Mucosa of descending colon (tissue), 3 donors: ENCODE measurements around the gene RTKN2. TPM values are rescaled to one million over a fixed set of nuclear protein-coding genes. Genes with fewer than 3 reads are reported as not detected.
"Not testable (repeated sequence)": the region's sequence is repeated elsewhere in the genome, so short reads cannot be mapped to it uniquely, and the experiment has no call there.

Experiments used
- ATAC-seq: fragments of 200-7000 bp; cut with Tn5 transposase; one replicate; pipeline ENCODE4 v1.9.1; 2020; ENCODE audit warnings: mild to moderate bottlenecking, moderate library complexity
- DNase-seq, 3 donors: peaks; one replicate each; pipeline ENCODE4 v3.0.0-alpha.2; 2020
- H3K36me3 ChIP-seq: fragments of 200-600 bp; one replicate; pipeline ENCODE4 v1.8.0; 2021; ENCODE audit warnings: low read depth, mild to moderate bottlenecking
- H3K4me1 ChIP-seq: fragments of 200-600 bp; one replicate; pipeline ENCODE4 v1.8.0; 2021; ENCODE audit warnings: low read depth, mild to moderate bottlenecking
- H3K4me3 ChIP-seq: fragments of 200-600 bp; one replicate; pipeline ENCODE4 v1.8.0; 2021; ENCODE audit warnings: mild to moderate bottlenecking
- H3K9me3 ChIP-seq: fragments of 200-600 bp; one replicate; pipeline ENCODE4 v1.8.0; 2021; ENCODE audit warnings: mild to moderate bottlenecking
- CTCF ChIP-seq: fragments of 200-600 bp; IDR thresholded peaks from one replicate; pipeline ENCODE4 v1.8.0; 2022; ENCODE audit warnings: antibody characterized with exemption, mild to moderate bottlenecking
- intact Hi-C, 2 donors: fragments of 100-400 bp; cut with DNase I in 1 of 2; cut with micrococcal nuclease in 1 of 2; formaldehyde crosslinking; loops; one replicate each; pipeline versions ENCODE4 v1.11.0 to v1.11.1; 2022; cut with DNase I, micrococcal nuclease
- total RNA-seq, 3 donors: library from RNA; stranded (reverse); fragmentation: NEBNext Ultra II Directional in 2 of 3; extraction: Animal tissue kit (Norgen Biotek cat#: 25700) in 2 of 3; gene quantifications; one replicate each; pipeline versions ENCODE4 v1.2.1 to v1.2.4, GENCODE V29; 2021 to 2023
- donor health status: DM: no; HTN: no; CAD: no; lungs with moderate emphysema.
- donor health status: DM: no; HTN: no; CAD: no.
- donor health status: DM: no; HTN: yes; CAD: no.

RTKN2 gene
- total RNA-seq, 3 donors from 2014 or later, result 0.70 to 4.3 (median 1.8) TPM

GRCh38 chr10:62306663-62307062 is 38.0 kb upstream of the RTKN2 start:
- Histone ChIP-seq H3K4me3 (no peak overlapping the region), H3K9me3 (no peaks in the 10 kb centered on the region), H3K36me3 (no peaks in the 10 kb centered on the region), H3K4me1 (no peaks in the 10 kb centered on the region)
- peak in 1 of 3 donors; percentile 3 for DNase-seq
- ATAC-seq, result no peak
- intact Hi-C loops, result no loop called here
- no peak for TF ChIP-seq CTCF

GRCh38 chr10:62305813-62306212 is 37.2 kb upstream of the RTKN2 start:
- intact Hi-C loops, result no loop called here
- no peaks in the 10 kb centered on the region for H3K36me3 ChIP-seq
- DNase-seq, result no peak
- H3K9me3 ChIP-seq, result no peaks in the 10 kb centered on the region
- H3K4me1 ChIP-seq, result no peaks in the 10 kb centered on the region
- no peak for TF ChIP-seq CTCF
- no peak for ATAC-seq
- H3K4me3 ChIP-seq, result no peak overlapping the region

- TF ChIP-seq CTCF, result no peak
- ATAC-seq (no peak), DNase-seq (no peak)
- Histone ChIP-seq H3K4me1 (no peaks in the 10 kb centered on the region), H3K36me3 (no peaks in the 10 kb centered on the region), H3K4me3 (no peak overlapping the region), H3K9me3 (no peaks in the 10 kb centered on the region)
- intact Hi-C loops, result no loop called here
Measured at GRCh38 chr10:62303922-62304321, 35.3 kb upstream of the RTKN2 start.

GRCh38 chr10:62302760-62303159 is 34.1 kb upstream of the RTKN2 start:
- intact Hi-C loops, result no loop called here

GRCh38 chr10:62297857-62298256 is 29.2 kb upstream of the RTKN2 start:
- no peaks in the 10 kb centered on the region for H3K4me1 ChIP-seq
- no peak for TF ChIP-seq CTCF
- H3K4me3 ChIP-seq, result no peak overlapping the region
- ATAC-seq, result no peak
- DNase-seq, result no peak
- intact Hi-C loops, result no loop called here
- H3K36me3 ChIP-seq, result no peaks in the 10 kb centered on the region
- no peaks in the 10 kb centered on the region for H3K9me3 ChIP-seq

More at GRCh38 chr10:62302760-62303159, 34.1 kb upstream of the RTKN2 start:
- no peak for TF ChIP-seq CTCF
- Histone ChIP-seq H3K4me3 (no peak overlapping the region), H3K36me3 (no peaks in the 10 kb centered on the region), H3K9me3 (no peaks in the 10 kb centered on the region), H3K4me1 (no peaks in the 10 kb centered on the region)
- ATAC-seq, result no peak
- no peak for DNase-seq

- Histone ChIP-seq H3K9me3 (no peaks in the 10 kb centered on the region), H3K4me1 (no peaks in the 10 kb centered on the region), H3K36me3 (no peaks in the 10 kb centered on the region), H3K4me3 (no peak overlapping the region)
- no peak for DNase-seq
- intact Hi-C loops, result no loop called here
- ATAC-seq, result no peak
- no peak for TF ChIP-seq CTCF
Measured at GRCh38 chr10:62284221-62284620, 15.6 kb upstream of the RTKN2 start.

GRCh38 chr10:62281348-62281747 is 12.7 kb upstream of the RTKN2 start:
- intact Hi-C loops, H3K4me1 ChIP-seq, H3K36me3 ChIP-seq, DNase-seq, H3K9me3 ChIP-seq, H3K4me3 ChIP-seq, ATAC-seq: not testable (repeated sequence)

GRCh38 chr10:62280392-62280791 is 11.7 kb upstream of the RTKN2 start:
- H3K36me3 ChIP-seq, H3K9me3 ChIP-seq, ATAC-seq, intact Hi-C loops, DNase-seq, H3K4me3 ChIP-seq, H3K4me1 ChIP-seq: not testable (repeated sequence)
